ENCODE data around the gene CTNNAL1.
A peak's percentile ranks its signal among the peaks of the same experiment; 100 is the strongest.

CTNNAL1 gene

DNA sequence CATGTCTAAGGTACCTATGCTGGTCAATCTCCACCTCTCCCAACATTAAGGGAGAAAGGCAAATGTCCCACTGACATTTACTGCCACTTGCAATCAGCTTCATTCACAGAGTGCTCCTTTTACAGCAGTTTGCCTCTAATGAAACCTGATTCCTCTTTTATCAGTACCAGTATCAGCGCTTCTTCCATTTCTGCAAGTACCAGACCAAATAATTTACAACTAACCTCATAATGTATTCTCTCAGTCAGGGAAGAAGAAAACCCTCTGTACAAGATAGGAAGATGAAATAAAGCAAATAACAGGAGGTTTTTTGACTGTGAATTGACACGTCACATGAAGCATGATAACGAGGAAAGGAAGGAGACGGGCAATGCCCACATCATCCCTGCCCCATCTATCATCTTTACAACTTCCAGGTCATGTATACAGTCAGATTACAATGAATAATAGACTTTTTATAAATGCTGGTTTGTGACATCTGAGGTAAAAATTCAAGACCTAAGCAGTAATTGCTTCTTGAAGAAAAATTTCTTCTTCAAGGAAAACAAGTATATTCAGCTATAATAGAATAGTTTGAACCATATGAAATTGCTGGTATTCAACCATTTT is 57.2 kb downstream of the CTNNAL1 start:
- TF ChIP-seq, protein P1, sequence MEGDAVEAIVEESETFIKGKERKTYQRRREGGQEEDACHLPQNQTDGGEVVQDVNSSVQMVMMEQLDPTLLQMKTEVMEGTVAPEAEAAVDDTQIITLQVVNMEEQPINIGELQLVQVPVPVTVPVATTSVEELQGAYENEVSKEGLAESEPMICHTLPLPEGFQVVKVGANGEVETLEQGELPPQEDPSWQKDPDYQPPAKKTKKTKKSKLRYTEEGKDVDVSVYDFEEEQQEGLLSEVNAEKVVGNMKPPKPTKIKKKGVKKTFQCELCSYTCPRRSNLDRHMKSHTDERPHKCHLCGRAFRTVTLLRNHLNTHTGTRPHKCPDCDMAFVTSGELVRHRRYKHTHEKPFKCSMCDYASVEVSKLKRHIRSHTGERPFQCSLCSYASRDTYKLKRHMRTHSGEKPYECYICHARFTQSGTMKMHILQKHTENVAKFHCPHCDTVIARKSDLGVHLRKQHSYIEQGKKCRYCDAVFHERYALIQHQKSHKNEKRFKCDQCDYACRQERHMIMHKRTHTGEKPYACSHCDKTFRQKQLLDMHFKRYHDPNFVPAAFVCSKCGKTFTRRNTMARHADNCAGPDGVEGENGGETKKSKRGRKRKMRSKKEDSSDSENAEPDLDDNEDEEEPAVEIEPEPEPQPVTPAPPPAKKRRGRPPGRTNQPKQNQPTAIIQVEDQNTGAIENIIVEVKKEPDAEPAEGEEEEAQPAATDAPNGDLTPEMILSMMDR (IDR thresholded peaks at IDR 0.05; ENCODE audit: borderline replicate concordance, insufficient read depth, low read depth, low read length) = no peak
- no peak overlapping the region for H3K4me3 ChIP-seq (ENCODE audit: low read depth, low read length)

DNA sequence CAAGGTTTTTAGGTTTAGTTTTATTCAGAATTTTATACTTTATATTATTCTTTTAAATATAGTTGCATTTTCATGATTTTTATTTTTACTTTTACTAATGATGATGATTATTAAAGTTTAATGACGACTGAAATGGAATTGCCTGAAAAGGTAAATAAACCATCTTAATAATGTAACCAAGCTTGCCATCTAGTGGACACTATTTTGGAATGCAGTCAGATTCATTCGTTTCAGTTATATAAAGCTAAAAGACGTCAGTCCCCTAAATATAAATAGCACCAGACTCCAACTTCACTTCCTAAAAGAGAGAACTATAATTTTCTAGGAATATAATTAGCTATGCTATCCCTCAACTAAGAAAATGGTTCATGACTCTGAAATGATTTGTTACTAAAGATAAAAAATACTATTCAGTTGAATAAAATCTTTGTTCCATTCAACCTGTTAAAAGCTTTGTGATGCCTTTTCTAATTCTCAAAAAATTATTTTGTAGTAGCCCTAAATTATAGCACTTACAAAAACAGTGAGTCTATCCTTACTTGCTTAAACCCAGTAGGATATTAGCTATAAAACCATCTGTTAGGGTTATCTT is 59.2 kb downstream of the CTNNAL1 start:
- no peak overlapping the region for H3K4me3 ChIP-seq (ENCODE audit: low read depth, low read length)
- TF ChIP-seq, protein P1 (IDR thresholded peaks at IDR 0.05; ENCODE audit: borderline replicate concordance, insufficient read depth, low read depth, low read length) = peak; percentile 37

DNA sequence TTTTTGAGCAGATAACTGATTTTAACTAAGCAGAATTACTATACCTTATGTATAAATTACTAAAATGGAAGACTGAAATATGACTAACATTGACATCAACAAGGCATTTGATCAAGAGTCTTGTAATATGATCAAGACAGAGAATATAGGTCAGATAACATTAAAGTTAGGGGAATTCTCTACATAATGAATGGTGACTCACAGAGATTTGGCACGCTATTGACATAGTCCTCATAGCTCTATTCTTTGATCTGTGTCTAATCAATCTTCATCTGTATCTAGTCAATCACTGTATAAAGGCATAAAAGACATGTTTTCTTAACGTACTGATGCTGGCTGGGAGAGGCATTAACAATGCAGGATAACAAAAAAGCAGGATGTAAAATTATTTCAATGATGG is 61.7 kb downstream of the CTNNAL1 start:
- H3K4me3 ChIP-seq (ENCODE audit: low read depth, low read length) = no peak overlapping the region
- TF ChIP-seq, protein P1 (IDR thresholded peaks at IDR 0.05; ENCODE audit: borderline replicate concordance, insufficient read depth, low read depth, low read length) = no peak

DNA sequence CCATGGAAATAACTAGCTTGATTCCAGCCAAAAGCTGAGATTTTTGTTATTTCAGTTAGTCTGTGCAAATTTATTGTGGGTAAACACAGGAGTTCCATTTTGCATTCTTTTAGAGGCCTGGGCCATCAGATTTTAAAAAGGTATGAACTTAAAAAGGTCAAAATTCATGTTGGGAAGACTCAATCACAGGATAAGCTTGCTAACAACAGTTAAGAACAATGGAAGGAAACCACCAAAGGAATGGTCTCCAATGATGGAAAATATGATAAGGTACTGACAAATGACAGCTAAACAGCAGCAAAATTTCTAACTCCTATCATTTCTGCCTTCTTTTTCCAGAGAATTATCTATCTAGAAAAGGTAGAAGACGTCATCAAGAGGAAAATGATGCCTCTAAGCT is 63.1 kb downstream of the CTNNAL1 start:
- no peak overlapping the region for H3K4me3 ChIP-seq (ENCODE audit: low read depth, low read length)
- TF ChIP-seq, protein P1 (IDR thresholded peaks at IDR 0.05; ENCODE audit: borderline replicate concordance, insufficient read depth, low read depth, low read length) = no peak

DNA sequence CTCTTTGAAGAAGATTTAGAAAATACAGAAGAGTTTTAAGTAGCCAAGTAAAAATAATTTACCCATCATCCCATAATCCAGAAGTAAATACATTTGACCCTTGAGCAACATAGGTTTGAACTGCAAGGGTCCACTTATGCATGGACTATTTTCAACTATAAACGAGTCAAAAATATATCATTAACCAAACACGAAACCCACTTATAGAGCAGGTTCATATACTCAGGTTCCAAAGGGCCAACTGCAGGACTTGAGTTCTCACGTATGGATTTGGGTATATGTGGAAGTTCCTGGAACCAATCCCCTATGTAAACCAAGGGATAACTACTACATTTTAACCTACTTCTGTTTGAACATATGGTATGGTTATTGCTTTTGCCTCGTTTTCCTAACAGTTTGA is 73.3 kb downstream of the CTNNAL1 start:
- no peak overlapping the region for H3K4me3 ChIP-seq (ENCODE audit: low read depth, low read length)
- TF ChIP-seq, protein P1 (IDR thresholded peaks at IDR 0.05; ENCODE audit: borderline replicate concordance, insufficient read depth, low read depth, low read length) = no peak

DNA sequence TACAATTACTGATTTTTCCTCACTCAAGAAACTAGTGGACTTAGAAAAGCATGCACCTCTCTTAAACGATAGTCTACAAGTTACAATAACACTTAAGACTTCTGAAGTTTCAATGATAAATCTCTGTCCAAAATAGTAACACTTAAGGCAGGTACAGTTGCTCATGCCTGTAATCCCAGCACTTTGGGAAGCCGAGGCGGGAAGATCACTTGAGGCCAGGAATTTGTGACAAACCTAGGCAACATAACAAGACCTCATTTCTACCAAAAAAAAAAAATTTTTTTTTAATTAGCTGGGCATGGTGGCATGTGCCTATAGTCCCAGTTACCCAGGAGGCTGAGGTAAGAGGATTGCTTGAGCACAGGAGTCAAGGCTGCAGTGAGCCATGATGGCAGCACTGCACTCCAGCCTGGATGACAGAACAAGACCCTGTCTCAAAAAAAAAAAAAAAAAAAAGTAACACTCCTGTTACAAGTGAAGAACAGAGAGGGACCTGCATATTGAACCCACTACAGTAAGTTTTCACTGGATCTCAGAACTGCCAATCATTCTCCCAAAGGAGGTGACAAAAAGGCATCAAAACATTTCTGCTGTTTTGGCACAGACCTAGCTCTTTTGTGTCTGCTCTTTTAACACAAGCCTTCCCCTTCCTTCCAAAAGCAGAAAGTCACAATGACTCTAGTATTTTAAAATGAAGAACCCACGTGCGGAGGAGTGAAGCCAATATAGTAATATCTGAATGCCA is 75.6 kb downstream of the CTNNAL1 start:
- no peak overlapping the region for H3K4me3 ChIP-seq (ENCODE audit: low read depth, low read length)
- TF ChIP-seq, protein P1 (IDR thresholded peaks at IDR 0.05; ENCODE audit: borderline replicate concordance, insufficient read depth, low read depth, low read length) = no peak

All from GM12875 (cell line).